Breast epithelium (tissue), 4 donors: ENCODE data around the gene ARHGEF12. TPM values are rescaled to one million over a fixed set of nuclear protein-coding genes. Genes with fewer than 3 reads are reported as not detected.
A peak's percentile ranks its signal among the peaks of the same experiment; 100 is the strongest.

Source experiments
- DNase-seq, 2 donors: peaks; one replicate each; pipeline ENCODE4 v3.0.0-alpha.2; 2019; ENCODE audit warnings: low spot score in 2 of 2
- H3K27ac ChIP-seq, 2 donors: fragments of 200-600 bp; sonication (generic) in 1 of 2; one replicate each; pipeline ENCODE4 v1.5.1; 2016 to 2019; ENCODE audit warnings: mild to moderate bottlenecking in 1 of 2
- H3K27me3 ChIP-seq, 2 donors: fragments of 200-600 bp; sonication (generic) in 1 of 2; one replicate each; pipeline versions ENCODE4 v1.5.1 to v1.6.0; 2017 to 2019; ENCODE audit warnings: control low read depth in 1 of 2, mild to moderate bottlenecking in 1 of 2
- H3K36me3 ChIP-seq: fragments of 200-600 bp; one replicate; pipeline ENCODE4 v1.5.1; 2019
- H3K4me1 ChIP-seq, 2 donors: fragments of 200-600 bp; sonication (generic); one replicate each; pipeline ENCODE4 v1.5.1; 2016 to 2019; ENCODE audit warnings: control low read depth in 1 of 2
- H3K4me3 ChIP-seq, 3 donors: fragments of 200-600 bp; sonication (generic); 1 replicate in 2 of 3; 2 replicates in 1 of 3; pipeline ENCODE4 v1.5.1; 2016 to 2019; ENCODE audit warnings: mild to moderate bottlenecking in 3 of 3, moderate library complexity in 2 of 3
- H3K9me3 ChIP-seq, 2 donors: fragments of 200-600 bp; sonication (generic) in 1 of 2; one replicate each; pipeline ENCODE4 v1.5.1; 2016 to 2019; ENCODE audit warnings: control low read depth in 1 of 2
- POLR2A ChIP-seq: fragments of 450-650 bp; IDR thresholded peaks from one replicate; pipeline ENCODE4 v1.6.1; 2016; ENCODE audit warnings: antibody characterized with exemption, mild to moderate bottlenecking, moderate library complexity
- POLR2AphosphoS5 ChIP-seq, 3 donors: sonication (generic); formaldehyde crosslinking; IDR thresholded peaks; one replicate each; pipeline ENCODE4 v1.6.1; 2017; ENCODE audit warnings: antibody characterized with exemption in 3 of 3
- intact Hi-C: fragments of 100-400 bp; cut with DNase I; formaldehyde crosslinking; loops from one replicate; pipeline ENCODE4 v1.15.1; 2023; ENCODE audit warnings: low total_unique reads
- total RNA-seq, 3 donors: library from RNA; depleted of rRNA; stranded (reverse); fragments of >200 nt; gene quantifications; one replicate each; pipeline ENCODE4 v1.1.0, GENCODE V29; 2016
- TF ChIP-seq, protein P1 (sequence below), 3 donors: fragments of 450-650 bp; IDR thresholded peaks; one replicate each; pipeline ENCODE4 v1.5.1; 2016 to 2017; ENCODE audit warnings: antibody characterized with exemption in 3 of 3, mild to moderate bottlenecking in 3 of 3, moderate library complexity in 3 of 3

ARHGEF12 gene
- total RNA-seq, 3 donors from 2014 or later: 83.4 to 192 (median 145) TPM

DNA sequence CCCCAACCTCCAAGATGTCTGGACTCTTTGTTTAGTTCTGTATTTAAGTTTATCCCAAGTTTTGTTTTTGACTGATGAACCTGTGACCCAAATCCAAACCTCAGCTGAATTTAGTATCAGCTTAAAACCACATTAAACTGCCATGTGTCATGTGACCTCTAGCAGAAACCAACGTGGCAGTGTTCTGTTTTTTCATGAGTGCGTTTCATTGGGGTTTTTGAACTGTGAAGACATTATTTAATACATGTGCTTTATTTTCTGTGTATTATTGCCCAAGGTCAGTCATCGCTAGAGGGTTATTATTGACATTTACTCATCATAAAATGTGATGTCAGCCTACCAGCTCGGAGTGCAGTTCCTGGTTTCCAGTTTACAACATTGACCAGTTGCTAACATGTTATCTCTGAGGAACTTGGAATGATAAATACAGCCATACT is 9.3 kb upstream of the ARHGEF12 start:
- DNase-seq: no peak
- TF ChIP-seq POLR2A (no peak), POLR2AphosphoS5 (IDR thresholded peaks at IDR 0.05) (no peak)
- TF ChIP-seq, protein P1, sequence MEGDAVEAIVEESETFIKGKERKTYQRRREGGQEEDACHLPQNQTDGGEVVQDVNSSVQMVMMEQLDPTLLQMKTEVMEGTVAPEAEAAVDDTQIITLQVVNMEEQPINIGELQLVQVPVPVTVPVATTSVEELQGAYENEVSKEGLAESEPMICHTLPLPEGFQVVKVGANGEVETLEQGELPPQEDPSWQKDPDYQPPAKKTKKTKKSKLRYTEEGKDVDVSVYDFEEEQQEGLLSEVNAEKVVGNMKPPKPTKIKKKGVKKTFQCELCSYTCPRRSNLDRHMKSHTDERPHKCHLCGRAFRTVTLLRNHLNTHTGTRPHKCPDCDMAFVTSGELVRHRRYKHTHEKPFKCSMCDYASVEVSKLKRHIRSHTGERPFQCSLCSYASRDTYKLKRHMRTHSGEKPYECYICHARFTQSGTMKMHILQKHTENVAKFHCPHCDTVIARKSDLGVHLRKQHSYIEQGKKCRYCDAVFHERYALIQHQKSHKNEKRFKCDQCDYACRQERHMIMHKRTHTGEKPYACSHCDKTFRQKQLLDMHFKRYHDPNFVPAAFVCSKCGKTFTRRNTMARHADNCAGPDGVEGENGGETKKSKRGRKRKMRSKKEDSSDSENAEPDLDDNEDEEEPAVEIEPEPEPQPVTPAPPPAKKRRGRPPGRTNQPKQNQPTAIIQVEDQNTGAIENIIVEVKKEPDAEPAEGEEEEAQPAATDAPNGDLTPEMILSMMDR (IDR thresholded peaks at IDR 0.05): no peak
- Histone ChIP-seq H3K4me1 (no peaks in the 10 kb centered on the region), H3K27me3 (no peaks in the 10 kb centered on the region), H3K4me3 (no peak overlapping the region), H3K27ac (peak overlapping the region; percentile 96 to 99), H3K36me3 (no peaks in the 10 kb centered on the region), H3K9me3 (no peaks in the 10 kb centered on the region)
- intact Hi-C loops: no loop called here

DNA sequence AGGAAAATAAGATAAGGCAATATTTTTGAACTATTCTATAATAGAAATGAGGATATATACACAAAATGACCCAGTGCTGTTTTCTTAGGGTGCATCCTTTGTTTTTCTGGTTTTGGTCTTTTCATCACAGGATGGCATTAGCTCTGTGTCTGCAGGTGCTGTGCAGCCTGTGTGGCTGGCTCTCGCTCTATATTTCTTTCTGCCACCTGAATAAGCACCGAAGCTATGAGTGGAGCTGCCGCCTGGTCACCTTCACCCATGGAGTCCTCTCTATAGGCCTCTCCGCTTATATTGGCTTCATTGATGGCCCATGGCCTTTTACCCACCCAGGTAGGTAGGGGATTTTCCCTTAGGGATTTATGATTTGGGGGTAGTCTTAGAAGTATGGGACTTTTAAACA is 8.9 kb upstream of the ARHGEF12 start:
- peak overlapping the region; percentile 96 to 99 for H3K27ac ChIP-seq
- H3K9me3 ChIP-seq: no peaks in the 10 kb centered on the region
- H3K4me3 ChIP-seq: no peak overlapping the region
- intact Hi-C loops: no loop called here
- H3K27me3 ChIP-seq: no peaks in the 10 kb centered on the region
- H3K36me3 ChIP-seq: no peaks in the 10 kb centered on the region
- TF ChIP-seq POLR2AphosphoS5 (IDR thresholded peaks at IDR 0.05): no peak
- TF ChIP-seq, protein P1 (IDR thresholded peaks at IDR 0.05): no peak
- no peak for TF ChIP-seq POLR2A
- H3K4me1 ChIP-seq: no peaks in the 10 kb centered on the region
- no peak for DNase-seq

DNA sequence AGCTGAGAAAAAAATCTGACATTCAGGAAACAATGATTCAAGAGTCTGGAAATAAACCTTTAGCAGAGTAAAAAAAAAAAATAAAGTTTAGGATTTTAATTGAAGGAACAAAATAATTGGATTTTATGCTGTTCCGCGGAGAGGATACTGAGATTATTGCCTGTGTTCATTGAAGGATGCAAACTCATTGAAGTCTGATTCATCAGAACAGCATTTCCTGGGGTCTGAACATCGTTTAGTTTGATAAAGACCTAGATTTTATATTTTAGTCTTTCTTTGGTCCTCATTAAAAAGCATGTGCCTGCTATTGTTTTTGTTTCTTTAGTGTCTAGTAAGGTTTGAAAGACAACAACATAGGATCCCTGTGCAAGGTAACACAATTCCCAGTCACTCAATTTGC is 6.7 kb upstream of the ARHGEF12 start:
- Histone ChIP-seq H3K9me3 (no peaks in the 10 kb centered on the region), H3K27ac (no peak overlapping the region), H3K4me3 (no peak overlapping the region), H3K36me3 (no peaks in the 10 kb centered on the region), H3K4me1 (no peaks in the 10 kb centered on the region), H3K27me3 (no peaks in the 10 kb centered on the region)
- DNase-seq: no peak
- intact Hi-C loops: no loop called here
- TF ChIP-seq, protein P1 (IDR thresholded peaks at IDR 0.05): no peak
- no peak for TF ChIP-seq POLR2A
- TF ChIP-seq POLR2AphosphoS5 (IDR thresholded peaks at IDR 0.05): no peak

DNA sequence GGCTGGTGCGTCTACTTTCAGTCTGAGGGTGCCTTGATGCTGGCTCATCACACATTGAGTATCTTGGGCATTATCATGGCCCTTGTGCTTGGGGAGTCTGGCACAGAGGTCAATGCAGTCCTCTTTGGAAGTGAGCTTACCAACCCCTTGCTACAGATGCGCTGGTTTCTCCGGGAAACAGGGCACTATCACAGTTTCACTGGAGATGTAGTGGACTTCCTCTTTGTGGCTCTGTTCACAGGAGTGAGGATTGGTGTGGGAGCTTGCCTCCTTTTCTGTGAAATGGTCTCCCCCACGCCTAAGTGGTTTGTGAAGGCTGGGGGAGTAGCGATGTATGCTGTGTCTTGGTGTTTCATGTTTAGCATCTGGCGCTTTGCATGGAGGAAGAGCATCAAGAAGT is 6.2 kb upstream of the ARHGEF12 start:
- Histone ChIP-seq H3K36me3 (no peaks in the 10 kb centered on the region), H3K4me1 (no peaks in the 10 kb centered on the region), H3K4me3 (no peak overlapping the region), H3K9me3 (no peaks in the 10 kb centered on the region), H3K27me3 (no peaks in the 10 kb centered on the region), H3K27ac (no peak overlapping the region)
- intact Hi-C loops: no loop called here
- no peak for DNase-seq
- TF ChIP-seq, protein P1 (IDR thresholded peaks at IDR 0.05): no peak
- no peak for TF ChIP-seq POLR2AphosphoS5 (IDR thresholded peaks at IDR 0.05)
- no peak for TF ChIP-seq POLR2A

DNA sequence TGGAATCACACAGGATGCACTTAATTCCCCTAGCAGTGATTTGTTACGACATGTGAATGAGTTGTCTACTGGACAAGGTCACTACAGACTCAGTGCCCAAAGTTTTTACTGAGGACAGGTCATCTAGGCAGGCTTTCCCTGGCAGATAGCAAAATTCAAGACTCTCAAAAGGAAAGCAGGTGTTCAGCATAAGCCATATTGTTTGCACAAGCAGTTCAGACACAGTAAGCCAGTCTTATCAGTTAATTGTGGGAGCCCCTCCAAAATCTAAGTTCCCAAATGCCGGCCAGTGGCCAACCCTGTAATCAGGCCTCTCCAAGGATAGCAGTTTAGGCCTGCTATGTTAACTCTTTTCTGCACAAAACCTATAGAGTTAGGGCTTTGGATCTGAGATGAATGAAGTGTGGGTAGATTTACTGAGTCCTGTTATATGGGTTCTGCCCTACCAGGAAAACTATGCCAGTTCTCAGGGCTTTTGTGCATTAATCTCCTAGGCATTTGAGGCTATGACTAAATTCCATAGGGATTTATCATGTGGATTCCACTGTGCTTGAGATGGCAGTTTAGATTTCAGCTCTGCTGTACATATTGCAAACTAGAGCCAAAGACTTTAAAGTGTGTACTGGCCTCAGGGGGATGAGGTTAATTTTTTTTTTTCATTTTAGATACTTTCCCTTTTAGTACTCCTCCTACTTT is 4.8 kb upstream of the ARHGEF12 start:
- no peak overlapping the region for H3K4me3 ChIP-seq
- no peaks in the 10 kb centered on the region for H3K4me1 ChIP-seq
- no peak for DNase-seq
- intact Hi-C loops: no loop called here
- TF ChIP-seq POLR2A: no peak
- TF ChIP-seq, protein P1 (IDR thresholded peaks at IDR 0.05): no peak
- H3K36me3 ChIP-seq: no peaks in the 10 kb centered on the region
- no peaks in the 10 kb centered on the region for H3K9me3 ChIP-seq
- no peaks in the 10 kb centered on the region for H3K27me3 ChIP-seq
- H3K27ac ChIP-seq: peak overlapping the region; percentile 56 to 98
